ENCODE measurements around the gene C6orf132.

DNA sequence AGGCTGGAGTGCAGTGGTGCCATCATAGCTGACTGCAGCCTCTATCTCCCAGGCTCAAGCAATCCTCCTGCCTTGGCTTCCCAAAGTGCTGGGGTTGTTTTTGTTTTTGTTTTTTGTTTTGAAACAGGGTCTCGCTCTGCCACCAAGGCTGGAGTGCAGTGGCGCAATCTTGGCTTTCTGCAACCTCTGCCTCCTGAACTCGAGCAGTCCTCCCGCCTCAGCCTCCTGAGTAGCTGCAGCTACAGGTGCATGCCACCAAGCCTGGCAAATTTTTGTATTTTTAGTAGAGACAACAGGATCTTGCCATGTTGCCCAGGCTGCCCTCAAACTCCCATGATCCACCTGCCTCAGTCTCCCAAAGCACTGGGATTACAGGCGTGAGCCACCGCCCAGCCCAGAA, 4.2 kb downstream of the C6orf132 start:
- TF ChIP-seq EZH2 (IDR thresholded peaks at IDR 0.05; ENCODE audit: insufficient read depth, poor library complexity, severe bottlenecking) (no peak), EZH2phosphoT487 (IDR thresholded peaks at IDR 0.05; ENCODE audit: insufficient read depth, low read depth) (no peak)

All from GM23248 (cell line).